Amniotic stem cell (primary cell): ENCODE measurements around the gene WSB2.
"Not testable (repeated sequence)": the region's sequence is repeated elsewhere in the genome, so short reads cannot be mapped to it uniquely, and the experiment has no call there.

Experiments
- DNase-seq: peaks from one replicate; lab custom pipeline; 2025; lab: John Stamatoyannopoulos, UW

Gene WSB2

DNA sequence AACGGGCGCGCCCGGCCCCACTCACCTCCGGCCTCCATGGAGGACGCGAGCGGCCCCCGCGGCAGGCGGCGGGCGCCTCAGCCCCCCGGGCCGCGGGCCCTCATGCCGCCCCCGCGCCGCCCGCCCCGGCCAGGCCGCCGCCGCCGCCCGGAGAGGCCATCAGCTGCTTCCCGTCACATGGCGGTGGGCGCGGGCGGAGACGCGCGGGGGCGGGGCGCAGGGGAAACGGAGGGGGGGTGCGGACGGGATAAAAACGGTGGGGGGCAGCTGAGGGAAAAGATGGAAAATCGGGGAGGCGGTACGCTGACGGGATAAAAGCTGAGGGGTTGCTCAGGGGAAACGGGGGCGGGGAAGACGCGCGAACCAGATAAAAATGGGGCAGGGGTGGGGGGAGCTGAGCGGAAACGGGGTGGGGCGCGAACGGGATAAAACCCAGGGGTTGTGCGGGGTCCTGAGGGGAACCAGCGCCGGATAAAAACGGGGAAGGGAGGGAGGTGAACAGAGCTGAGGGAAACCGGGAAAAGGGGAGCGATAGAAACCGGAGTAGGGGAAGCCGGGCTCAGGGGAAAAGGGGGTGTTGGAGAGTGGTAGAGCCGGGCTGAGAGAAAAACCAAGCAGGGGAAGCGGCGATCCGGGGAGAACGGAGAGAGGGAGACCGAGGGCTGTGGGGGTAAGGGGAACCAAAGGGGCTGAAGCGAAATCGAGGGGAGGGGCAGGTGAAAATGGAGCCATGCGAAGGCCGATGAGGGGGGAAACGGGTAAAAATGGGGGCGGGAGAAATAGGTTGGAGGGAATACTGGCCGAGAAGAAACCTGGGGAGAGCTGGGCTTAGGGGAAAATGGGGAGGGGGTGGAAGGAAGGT is at the start of gene WSB2:
Gene WSB2, minus strand, starts transcription at position 169 of the 862 bp plus-strand sequence. Its CDS starts 131 bp downstream, at position 38.
- DNase-seq, result peak; percentile 29

- DNase-seq, result no peak
Measured at GRCh38 chr12:118109088-118109487, 48.1 kb upstream of the WSB2 start.

DNA sequence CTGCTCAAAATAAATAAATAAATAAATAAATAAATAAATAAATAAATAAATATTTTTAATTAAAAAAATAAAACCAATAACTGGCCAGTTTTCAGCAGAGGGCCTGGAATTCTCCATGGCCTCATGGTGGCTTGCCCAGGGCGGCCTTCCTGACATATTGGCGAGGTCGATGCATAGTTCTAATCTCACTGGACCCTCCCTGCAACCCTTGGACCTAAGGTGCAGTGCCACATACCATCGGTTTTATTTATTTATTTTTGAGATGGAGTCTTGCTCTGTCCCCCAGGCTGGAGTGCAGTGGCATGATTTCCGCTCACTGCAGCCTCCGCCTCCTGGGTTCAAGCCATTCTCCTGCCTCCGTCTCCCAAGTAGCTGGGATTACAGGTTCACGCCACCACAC is 46.7 kb upstream of the WSB2 start:
- DNase-seq, result no peak

DNA sequence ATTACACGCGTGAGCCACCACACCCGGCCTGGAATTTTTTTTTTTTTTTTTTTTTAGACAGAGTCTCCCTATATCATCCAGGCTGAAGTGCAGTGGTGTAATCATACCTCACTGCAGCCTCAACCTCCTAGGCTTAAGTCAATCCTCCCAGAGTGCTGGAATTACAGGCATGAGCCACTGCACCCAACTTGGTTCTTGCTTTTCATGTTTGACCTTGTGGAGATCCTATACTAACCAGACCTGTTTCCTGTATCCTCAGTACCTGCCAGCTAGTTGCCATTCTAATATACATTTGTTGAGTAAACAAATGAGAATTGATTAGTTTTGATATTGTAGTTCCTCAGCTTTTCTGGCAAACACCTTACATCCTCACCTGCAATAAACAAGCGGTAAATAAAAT is 46.0 kb upstream of the WSB2 start:
- DNase-seq, result no peak

DNA sequence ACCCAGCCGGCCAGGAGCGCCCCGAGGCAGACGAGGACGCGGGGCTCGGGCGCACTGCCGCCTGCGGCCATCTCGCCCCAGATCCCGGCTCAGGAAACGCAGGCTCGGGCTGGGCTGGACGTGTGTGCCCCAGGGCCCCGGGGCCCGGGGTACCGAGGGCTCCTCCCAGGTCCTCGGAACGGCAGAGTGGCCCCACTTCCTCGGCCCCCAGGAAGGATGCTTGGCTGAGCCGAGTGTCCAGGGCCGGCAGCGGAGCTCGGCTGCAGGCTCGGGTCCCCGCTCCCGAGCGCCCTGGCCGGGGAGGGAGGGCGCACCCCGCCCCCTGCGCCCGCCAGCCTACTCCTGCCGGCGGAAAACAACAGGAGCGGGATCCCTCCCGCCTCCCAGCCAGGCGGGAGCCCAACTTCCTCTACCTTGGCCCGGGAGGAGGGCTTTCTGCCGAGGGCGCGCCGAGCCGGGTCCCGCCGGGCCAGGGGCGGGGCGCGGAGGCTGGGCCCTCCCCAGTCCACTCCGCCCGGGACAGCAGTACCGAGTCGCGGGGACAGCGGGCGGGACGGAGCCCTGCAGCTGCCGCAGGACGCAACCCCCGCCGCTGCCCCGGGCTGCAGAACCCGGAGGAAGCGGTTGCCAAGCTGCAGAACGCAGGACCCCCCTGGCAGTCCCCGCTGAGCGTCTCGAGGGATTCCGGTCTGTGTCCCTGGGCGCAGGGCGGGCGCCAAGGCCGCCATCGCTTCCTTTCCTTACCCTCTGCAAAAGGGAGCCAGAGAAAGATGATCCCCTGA is 42.8 kb upstream of the WSB2 start, which contains the start of gene VSIG10:
Gene VSIG10, minus strand, starts transcription at position 411 of the 782 bp plus-strand sequence. Its CDS starts 340 bp downstream, at position 71.
- DNase-seq, result peak; percentile 20

- no peak for DNase-seq
Measured at GRCh38 chr12:118103201-118103600, 42.2 kb upstream of the WSB2 start.

DNA sequence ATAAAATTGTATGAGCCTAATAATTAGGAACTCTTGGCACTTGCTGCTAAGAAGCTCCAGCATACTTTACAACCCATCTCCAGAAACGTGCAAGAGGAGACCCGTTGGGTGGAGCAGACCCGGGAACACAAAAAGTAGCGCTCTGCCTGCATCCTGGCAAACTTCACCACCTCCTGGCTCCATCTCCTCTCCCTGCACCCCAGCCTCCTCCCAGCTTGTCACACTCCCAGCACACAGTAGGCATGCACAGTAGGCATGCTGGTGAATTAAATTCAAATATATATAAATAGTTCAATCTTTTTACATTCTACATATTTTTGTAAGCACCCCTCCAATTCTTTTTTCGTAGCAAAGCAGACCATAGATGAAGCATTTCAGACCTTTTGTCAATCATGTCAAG is 41.6 kb upstream of the WSB2 start:
- no peak for DNase-seq

DNA sequence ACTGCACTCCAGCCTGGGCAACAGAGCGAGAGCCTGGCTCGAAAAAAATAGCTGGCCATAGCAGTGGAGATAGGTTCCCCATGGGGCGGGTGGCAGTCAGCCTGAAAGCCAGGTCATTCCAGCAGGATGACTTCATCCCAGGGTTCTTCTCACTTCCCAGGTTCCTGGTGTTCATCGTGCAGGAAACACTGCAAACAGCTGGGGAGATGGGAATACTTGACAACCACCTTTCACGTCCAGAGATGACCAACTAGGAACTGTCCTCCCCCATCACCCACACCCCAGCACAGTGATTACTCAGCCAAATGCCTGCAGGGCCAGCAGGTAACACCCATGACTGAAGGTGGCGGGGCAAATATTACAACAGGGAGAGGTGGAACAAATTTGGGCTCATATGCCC is 41.1 kb upstream of the WSB2 start:
- DNase-seq, result no peak

- no peak for DNase-seq
Measured at GRCh38 chr12:118101051-118101450, 40.1 kb upstream of the WSB2 start.

- DNase-seq, result no peak
Measured at GRCh38 chr12:118098911-118099671, 38.1 kb upstream of the WSB2 start.

- DNase-seq, result no peak
Measured at GRCh38 chr12:118098401-118098800, 37.4 kb upstream of the WSB2 start.

- DNase-seq, result no peak
Measured at GRCh38 chr12:118094039-118094438, 33.1 kb upstream of the WSB2 start.

DNA sequence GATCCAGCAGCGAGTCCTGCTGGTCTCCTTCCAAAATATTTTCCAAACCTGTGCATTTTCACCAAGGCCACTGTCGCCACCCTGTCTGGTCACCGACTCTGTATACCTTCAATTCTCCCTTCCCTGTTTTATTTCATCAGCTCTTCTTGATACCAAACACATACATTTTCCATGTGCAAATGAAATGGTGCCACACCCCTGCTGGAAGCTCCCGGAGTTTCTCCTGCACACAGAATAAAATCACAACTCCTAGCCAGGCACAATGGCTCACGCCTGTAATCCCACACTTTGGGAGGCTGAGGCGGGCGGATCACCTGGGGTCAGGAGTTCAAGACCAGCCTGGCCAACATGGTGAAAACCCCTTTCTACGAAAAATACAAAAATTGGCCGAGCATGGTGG is 28.8 kb upstream of the WSB2 start:
- no peak for DNase-seq

GRCh38 chr12:118082161-118082560 is 21.2 kb upstream of the WSB2 start:
- no peak for DNase-seq

DNA sequence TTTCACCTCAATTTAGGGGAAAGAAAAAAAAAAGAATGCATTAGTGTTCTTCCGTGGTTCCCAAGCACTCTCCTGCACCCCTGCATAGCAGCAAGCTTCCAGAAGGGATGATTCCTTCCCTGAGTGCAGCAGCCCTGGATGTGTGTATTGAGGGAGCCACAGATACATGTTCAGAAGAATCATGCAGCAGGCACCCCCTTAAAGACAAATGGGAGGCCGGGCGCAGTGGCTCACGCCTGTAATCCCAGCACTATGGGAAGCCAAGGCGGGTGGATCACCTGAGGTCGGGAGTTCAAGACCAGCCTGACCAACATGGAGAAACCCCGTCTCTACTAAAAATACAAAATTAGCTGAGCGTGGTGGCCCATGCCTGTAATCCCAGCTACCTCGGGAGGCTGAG is 20.5 kb upstream of the WSB2 start:
- not testable (repeated sequence) for DNase-seq

- no peak for DNase-seq
Measured at GRCh38 chr12:118073768-118074167, 12.8 kb upstream of the WSB2 start.

- DNase-seq, result no peak
Measured at GRCh38 chr12:118070650-118071049, 9.7 kb upstream of the WSB2 start.

DNA sequence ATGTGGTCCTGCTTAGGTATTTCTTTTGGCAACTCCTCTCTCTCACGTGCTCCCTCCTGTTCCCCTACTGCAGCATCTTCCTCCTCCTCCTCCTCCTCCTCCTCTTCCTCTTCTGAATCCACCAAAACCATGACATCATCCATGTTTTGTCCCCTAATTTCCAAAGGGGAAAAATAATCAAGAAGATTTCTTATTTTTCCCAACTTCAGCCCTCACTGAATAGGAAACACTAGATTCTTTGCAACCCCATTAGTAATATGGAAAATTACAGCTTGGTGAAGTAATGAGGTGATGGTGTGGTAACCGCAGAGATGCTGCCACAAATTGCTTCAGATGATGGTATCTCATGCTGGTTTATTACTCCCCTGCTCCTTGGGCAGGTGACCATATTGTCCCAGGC is 7.5 kb upstream of the WSB2 start:
- DNase-seq, result no peak

- no peak for DNase-seq
Measured at GRCh38 chr12:118065380-118065779, 4.4 kb upstream of the WSB2 start.

DNA sequence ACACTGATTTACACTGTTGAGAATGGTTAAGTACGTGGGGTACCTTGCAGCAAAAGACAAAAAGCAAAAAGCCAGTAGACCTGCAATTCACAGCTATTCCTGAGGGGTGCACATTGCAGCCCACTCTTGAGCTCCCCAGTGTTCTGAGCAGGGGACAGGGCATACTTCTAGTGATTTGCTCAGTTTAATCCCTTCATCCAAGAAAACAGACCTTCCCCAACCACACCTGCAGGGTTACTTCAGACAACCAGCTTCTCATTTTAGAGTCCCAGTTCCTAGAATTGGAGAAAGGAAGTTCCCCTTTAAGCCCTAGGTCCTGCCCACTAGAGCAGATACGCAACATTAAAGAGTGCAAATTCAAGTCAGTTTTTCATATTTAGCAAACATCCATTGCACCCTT is 3.6 kb upstream of the WSB2 start:
- DNase-seq, result no peak

DNA sequence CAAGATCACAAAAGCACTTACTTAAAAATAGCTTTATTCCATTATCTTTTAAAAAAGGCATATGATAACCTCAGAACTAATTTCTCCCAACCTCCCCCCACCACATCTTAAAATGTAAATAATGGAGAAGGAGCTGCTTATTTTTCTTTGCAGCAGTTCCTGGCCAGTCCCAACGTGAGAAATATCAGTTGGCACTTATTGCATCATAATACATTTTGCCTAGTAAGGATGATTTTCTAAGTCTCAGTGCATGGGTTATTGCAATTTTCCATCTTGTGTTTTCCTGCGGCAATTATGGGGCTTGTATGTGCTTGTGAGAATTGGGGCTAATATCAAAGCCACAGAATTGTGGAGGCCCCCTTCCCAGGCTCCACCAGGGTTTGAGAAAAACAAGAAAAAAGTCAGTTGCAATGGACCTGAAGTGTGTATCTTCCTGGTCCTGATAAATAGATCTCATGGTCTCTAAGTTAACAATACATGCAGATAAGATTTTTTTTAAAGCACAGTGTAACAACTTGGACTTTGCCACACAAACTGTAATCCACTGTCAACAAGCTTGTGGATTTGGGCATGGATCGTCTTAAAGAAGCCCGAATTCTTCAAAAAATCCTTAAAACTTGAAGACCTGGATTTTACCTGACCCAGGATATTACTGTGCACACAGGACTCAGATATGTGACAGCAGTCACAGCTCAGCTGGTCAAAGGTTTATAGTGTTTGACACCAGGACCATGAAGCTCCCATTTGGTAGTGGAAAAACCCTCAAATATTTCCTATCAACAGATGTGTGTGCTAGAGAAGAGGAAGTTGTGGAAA is 2.8 kb upstream of the WSB2 start:
- DNase-seq, result no peak
